ENCODE results near the gene C11orf86.
"Not testable (repeated sequence)": the region's sequence is repeated elsewhere in the genome, so short reads cannot be mapped to it uniquely, and the experiment has no call there.

Gene C11orf86

GRCh38 chr11:66967670-66968425 is 7.3 kb upstream of the C11orf86 start:
- no peak for DNase-seq

GRCh38 chr11:66969584-66970225 is 5.4 kb upstream of the C11orf86 start:
- DNase-seq, result no peak

DNA sequence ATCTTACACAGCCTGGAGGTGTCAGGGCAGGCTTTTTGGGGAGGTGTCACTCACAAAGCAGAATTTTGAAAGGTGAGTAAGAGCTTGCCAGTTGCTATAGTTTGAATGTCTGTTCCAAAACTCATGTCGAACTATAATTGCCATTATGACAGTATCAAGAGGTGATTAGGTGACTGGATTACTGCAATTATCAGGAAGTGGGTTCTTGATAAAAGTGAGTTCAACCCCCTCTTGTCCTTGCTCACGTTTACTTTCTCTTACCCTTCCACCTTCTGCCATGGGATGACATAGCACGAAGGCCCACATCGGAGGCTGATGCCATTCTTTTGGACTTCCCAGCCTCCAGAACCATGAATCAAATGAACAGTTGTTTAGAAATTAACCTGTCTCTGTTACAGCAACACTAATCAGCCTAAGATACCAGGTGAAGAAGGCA is 4.7 kb upstream of the C11orf86 start:
- no peak for DNase-seq

- DNase-seq, result no peak
Observed at GRCh38 chr11:66970807-66971442, 4.2 kb upstream of the C11orf86 start.

DNA sequence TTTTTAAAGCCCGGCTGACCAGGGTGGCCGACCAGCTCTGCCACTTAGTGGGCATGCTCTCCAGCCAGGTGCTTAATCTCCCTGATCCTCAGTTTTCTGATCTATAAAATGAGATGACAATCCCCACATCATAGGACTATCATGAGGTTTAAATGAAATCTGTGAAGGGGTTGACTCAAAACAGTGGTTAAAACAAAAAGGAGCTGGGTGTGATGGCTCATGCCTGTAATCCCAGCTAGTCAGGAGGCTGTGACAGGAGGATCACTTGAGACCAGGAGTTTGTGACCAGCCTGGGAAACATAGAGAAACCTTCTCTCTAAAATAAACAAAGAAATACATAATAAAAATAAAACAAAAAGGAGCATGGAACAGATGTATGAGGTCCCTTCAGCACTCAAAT is 3.6 kb upstream of the C11orf86 start:
- no peak for DNase-seq

DNA sequence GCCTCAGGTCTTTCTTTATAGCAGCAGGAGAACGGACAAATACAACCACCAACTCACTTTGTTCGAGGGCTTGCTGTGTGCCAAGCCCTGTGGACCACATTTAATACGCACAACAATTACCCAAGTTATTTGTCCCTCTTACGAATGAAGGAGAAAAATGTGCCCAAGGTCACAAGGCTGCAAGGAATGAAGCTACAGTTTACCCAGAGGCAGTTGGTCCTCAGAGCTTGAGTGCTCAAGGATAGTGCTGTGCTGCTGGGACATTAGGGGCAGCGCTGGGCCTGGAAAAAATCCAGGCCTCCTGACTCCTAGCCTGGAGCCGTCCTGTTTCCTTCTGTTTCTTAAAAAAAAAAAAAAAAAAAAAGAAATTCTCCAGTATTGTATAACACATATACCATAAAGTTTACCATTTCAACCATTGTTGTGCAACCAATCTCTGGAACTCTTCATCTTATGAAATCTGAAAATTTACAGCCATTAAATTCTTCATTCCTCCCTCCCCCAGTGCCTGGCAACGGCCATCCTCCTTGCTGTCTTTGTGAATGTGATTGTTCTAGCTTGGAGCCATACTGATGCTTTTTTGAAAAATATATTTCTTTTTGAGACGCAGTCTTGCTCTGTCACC is 1.0 kb upstream of the C11orf86 start:
- no peak for DNase-seq

DNA sequence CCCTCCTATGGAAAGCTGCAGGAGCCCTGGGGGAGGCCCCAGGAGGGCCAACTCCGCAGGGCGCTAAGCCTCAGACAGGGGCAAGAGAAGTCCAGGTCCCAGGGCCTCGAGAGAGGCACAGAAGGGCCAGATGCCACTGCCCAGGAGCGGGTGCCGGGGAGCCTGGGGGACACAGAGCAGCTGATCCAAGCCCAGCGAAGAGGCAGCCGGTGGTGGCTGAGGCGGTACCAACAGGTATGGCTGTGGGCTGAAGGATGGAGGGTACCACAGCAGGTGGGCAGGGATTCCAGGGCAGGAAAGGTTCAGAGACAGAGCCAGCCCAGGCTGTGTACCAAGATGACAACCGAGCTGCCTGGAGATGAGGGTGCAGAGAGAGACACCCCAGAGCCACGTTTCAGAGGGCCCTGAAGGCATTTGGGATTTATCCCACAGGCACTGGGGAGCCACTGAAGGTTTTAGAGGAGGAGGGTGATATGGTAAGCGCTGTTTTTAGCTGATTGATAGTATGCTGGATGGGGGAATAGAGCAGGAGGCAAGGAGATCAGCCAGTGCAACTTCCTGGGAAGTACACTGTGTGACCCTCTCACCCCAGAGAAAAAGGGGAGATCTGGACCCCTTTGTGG is 412 bp downstream of the C11orf86 start:
- DNase-seq, result no peak

GRCh38 chr11:66976028-66976467 is 944 bp downstream of the C11orf86 start:
- no peak for DNase-seq

- DNase-seq, result no peak
Observed at GRCh38 chr11:66976925-66977324, 1.8 kb downstream of the C11orf86 start.

DNA sequence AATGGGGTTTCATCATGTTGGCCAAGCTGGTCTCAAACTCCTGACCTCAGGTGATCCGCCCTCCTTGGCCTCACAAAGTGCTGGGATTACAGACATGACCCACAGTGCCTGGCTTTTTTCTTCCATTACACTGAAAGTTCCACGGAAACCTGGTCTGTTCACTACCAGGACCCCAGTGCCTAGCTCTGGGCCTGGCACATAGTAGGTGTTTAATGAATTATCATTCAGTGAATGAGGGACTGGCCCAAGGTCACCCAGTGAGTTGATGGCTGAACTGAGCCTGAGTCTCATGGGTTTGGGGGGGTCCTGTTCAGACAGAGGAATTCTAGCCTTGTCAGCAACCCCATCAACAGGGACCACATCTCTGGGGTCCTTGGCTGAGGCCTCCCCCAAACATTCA is 3.1 kb downstream of the C11orf86 start:
- DNase-seq, result no peak

- DNase-seq, result no peak
Observed at GRCh38 chr11:66978717-66979116, 3.6 kb downstream of the C11orf86 start.

DNA sequence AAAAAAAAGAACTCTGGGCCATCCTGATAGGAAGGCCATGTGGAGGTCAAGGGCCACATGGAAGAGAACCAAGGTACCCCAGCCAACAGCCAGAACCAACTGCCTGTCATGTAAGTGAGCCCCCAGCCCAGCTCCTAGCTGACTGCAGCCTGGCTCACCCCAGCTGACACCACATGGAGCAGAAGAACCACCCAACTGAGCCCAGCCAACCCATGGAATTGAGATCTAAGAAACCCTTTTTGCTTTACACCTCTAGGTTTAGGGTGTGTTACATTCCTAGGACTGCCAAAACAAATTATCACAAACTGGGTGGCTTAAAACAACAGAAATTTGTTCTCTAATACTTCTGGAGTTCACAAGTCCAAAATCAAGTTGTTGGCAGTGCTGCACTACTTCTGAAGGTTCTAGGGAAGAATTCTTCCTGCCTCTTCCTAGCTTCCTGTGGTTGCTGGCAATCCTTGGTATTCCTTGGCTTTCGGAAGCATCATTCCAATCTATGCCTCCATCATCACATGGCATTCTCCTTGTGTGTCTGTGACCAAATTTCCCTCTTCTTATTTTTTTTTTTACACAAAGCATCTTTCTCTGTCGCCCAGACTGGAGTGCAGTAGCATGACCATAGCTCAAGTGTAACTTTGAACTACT is 4.4 kb downstream of the C11orf86 start:
- no peak for DNase-seq

DNA sequence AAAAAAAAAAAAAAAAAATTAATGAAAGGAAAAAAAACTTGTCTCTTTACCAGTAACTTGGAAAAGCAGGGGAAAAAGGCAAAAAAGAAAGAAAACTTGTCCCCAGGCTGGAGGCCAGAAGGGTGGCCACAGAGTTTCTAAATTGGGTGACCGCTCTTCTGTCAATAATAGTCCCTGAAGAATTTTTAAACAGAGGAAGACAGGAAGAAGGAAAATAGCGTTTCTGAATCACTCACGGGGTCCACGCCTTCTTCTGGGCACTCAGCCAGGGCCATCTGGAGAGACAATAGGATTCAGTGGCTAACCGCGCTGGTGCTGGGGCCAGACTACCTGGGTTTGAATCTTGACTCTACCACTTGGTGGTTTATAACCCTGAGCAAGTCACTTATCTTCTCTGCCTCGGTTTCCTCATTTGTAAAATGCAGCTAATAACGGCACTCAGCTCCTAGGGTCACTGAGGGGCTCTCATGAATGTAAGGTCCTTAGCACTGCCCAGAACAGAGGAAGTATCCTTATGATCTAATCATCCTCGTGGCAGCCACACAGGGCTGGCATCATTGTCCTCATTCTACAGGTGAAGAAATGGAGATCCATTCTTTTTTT is 7.0 kb downstream of the C11orf86 start:
- no peak for DNase-seq

- no peak for DNase-seq
Observed at GRCh38 chr11:66983275-66983924, 8.3 kb downstream of the C11orf86 start.

DNA sequence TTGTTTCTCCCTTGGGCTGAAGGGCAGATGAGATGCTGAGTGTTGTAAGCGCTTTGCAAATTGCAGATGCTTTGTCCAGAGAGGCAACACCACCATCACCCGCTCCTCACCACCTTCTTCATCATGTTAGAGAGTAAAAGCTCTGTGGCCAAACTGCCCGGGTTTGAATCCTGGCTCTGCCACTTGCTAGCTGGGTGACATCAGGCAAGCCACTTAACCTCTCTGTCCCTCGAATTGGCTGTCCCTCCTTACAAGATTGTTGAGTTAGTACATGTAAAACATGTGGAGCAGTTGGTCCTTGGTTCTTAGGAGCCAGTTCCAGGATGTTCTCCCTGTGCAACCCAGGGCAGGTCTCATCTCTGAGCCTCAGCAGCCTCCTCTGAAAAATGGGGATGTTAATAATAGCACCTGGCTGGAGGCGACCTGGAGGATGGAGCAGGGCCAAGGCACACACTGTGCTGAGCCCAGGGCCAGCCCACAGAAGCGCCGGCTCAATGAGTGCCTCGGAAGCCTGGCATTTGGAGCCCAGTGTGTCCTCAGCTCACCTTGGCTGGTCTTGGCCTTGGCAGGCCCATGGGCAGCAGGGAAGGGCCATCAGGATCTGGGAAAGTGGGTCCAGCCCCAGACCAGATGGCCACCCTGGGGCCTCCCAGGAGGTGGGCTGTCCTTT is 10.5 kb downstream of the C11orf86 start:
- no peak for DNase-seq

GRCh38 chr11:66986178-66986545 is 11.1 kb downstream of the C11orf86 start:
- DNase-seq, result no peak

DNA sequence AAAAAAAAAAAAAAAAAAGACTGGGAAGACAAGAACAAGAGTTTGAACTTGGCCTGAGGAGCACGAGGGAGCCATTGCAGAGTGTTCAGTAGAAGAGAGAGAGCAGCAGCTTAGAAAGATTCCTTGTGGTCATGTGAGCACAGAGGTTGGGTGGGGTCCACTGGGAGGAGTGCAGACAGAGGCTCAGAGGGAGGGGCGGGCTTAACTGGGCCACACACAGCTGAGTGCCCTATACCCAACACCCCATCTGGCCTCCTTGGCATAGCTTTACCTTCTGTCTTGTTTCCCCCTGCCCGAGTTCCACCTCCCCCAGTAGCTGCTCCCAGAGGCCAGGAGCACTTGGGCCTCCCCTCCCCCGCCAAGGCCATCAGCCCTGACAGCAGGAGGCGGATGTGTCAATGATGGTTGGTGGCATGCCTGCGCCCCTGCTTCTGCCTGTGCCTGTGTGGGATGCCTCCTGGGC is 12.1 kb downstream of the C11orf86 start:
- no peak for DNase-seq

- DNase-seq, result no peak
Observed at GRCh38 chr11:66987924-66988637, 13.0 kb downstream of the C11orf86 start.

GRCh38 chr11:66988741-66989140 is 13.6 kb downstream of the C11orf86 start:
- not testable (repeated sequence) for DNase-seq

- not testable (repeated sequence) for DNase-seq
Observed at GRCh38 chr11:66989360-66989759, 14.3 kb downstream of the C11orf86 start.

All from effector CD4-positive, alpha-beta T cell (primary cell).